GM18502 (cell line): Measurements from ENCODE around the gene ARFIP1.

Experiments used
- ATAC-seq: cut with Tn5 transposase; IDR thresholded peaks from one replicate; pipeline ENCODE4 v1.9.1; 2021; ENCODE audit warnings: mild to moderate bottlenecking; ENCODE audit not compliant: unreplicated experiment, poor library complexity

The ARFIP1 gene

GRCh38 chr4:152956147-152956546, 176.4 kb downstream of the ARFIP1 start:
- no peak for ATAC-seq

GRCh38 chr4:152956650-152957436, 177.1 kb downstream of the ARFIP1 start:
- no peak for ATAC-seq

DNA sequence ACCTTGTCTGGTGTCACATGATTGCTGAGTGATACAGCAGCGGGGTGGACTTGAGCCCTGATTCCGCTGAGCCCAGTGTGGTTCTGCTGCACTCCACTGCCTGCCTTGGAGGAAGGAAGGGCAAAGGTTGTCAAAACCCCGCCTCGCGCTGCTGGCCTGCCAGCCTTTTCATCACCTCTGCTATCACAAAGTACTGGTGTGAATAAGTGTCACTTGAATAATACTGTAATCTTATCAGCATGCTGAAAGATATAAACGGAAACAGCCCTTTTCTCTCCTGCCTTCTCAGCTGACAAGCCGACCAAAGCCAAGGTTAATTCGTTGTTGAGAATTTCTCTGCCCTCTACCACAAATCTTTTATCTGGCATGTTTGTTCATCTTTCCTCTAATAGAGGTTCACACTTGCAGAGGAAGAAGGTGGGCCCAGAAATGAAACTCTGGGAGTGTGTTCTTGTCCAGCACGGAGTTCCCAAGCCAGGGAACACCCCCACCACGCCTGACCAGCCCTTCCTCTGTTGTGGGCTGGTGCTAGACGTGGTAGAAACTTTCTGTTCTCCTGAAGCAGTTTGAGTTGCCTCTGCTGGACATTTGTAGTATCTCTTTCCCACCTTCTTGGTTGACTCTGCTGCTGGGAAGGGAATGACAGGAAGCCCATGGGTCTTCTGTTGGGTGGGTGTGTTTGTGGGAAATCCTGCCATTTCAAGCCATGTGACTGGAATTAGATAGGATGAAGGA, 177.8 kb downstream of the ARFIP1 start:
- no peak for ATAC-seq

DNA sequence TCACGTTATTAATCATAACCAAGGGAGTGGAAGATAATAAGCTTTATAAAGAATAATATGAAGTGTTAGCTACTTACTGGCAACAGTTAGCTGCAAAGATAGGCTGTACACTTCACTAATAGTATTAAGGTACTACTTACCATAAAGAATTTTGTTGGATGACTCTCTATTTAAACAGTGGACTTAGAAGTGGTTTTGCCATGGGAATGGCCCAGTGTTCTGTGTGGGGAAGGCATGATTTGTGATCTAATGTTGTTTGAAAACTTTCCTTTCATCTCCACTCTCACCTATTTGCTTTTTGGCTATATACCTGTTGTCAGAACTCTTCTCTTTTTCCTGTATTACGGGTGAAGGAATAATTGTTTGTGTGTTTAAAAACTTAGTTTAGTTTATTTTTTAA, 179.3 kb downstream of the ARFIP1 start:
- no peak for ATAC-seq

GRCh38 chr4:152960082-152960481, 180.3 kb downstream of the ARFIP1 start:
- ATAC-seq, result no peak

DNA sequence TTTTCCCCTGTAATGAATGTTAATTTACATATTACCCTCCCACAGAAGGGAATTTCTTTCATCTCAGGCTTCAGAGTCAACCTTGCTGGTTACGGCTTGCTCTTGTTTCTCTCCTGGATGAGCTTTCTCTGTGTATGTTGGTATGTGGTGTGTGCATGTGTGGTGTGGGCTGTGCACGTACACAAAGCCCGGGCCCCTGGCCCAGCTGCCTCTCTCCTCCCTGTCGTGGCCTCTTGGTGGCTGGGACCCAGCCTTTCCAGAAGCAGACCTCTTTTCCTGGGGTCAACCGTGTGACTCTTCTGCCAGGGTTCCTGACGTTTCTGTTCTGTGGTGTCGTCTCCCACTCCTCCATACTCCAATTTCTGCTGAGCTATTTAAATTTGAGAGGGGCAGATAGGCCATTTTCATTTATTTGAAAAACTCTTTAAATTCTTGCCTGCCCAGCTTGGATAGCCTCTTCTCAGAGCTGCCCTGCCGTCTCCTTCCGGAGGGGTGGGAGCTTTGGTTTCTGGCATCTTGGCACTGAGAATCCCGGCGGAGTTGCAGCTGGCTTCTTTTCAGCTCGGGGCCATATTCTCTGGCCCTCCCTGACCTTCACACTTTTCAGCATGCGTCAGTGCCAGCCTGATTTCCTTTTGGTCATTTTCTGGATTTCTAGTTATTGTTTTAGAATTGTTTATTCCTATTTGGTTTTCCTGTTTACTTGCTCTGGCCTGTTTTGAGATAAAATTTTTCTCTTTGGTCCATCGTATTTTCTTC, 181.4 kb downstream of the ARFIP1 start:
- ATAC-seq, result no peak

- no peak for ATAC-seq
These were observed 182.0 kb downstream of the ARFIP1 start for GRCh38 chr4:152961773-152962115.
